Endothelial cell of umbilical vein (primary cell): ENCODE data around the gene CFAP45. TPM values are rescaled to one million over a fixed set of nuclear protein-coding genes. Genes with fewer than 3 reads are reported as not detected.

Source experiments
- BruUV-seq: library from RNA; stranded (reverse); fragments of 400-500 nt; replicated peaks from 2 replicates; lab custom pipeline; 2021; lab: Mats Ljungman, UMichigan
- CTCF ChIA-PET: fragments of 300-600, 350-600 bp; sonication (Branson Sonifier 250); formaldehyde crosslinking; loops from one replicate; lab custom pipeline; 2021; ENCODE audit warnings: antibody characterized with exemption, inconsistent platforms; lab: Charles Lee
- POLR2A ChIA-PET: fragments of 300-600, 350-600 bp; sonication (Branson Sonifier 250); formaldehyde crosslinking; loops from one replicate; lab custom pipeline; 2021; ENCODE audit warnings: antibody characterized with exemption, inconsistent platforms; lab: Charles Lee
- DNase-seq: peaks from one replicate; pipeline ENCODE4 v3.0.0-alpha.2; 2011; ENCODE audit warnings: low read depth, low spot score
- FAIRE-seq: peaks from 2 replicates; lab custom pipeline; 2011; peaks lifted over from hg19 to GRCh38; lab: Jason Lieb, UNC
- H2AFZ ChIP-seq: 2 replicates; pipeline ENCODE4 v1.6.0; 2012; ENCODE audit warnings: low read depth, low read length, control low read depth, inconsistent platforms
- H3K27ac ChIP-seq: 2 replicates; pipeline ENCODE4 v1.5.1; 2011; ENCODE audit warnings: low read depth, mild to moderate bottlenecking, control low read depth, low read length, moderate library complexity; ENCODE audit not compliant: insufficient read depth
- H3K27me3 ChIP-seq, 2 experiments: 2 replicates each; pipeline versions ENCODE4 v1.6.0 to v1.6.1; 2011; ENCODE audit warnings: low read length in 2 of 2, mixed read lengths in 1 of 2; ENCODE audit not compliant: control insufficient read depth in 2 of 2, insufficient read depth in 2 of 2
- H3K36me3 ChIP-seq, 2 experiments: 2 replicates in 1 of 2; 3 replicates in 1 of 2; pipeline ENCODE4 v1.5.1; 2011; ENCODE audit warnings: low read length in 2 of 2, mild to moderate bottlenecking in 1 of 2, moderate library complexity in 1 of 2; ENCODE audit not compliant: control insufficient read depth in 2 of 2, insufficient read depth in 2 of 2; ENCODE audit errors: extremely low read depth in 1 of 2
- H3K4me1 ChIP-seq: 3 replicates; pipeline ENCODE4 v1.5.1; 2011; ENCODE audit warnings: mild to moderate bottlenecking, low read length; ENCODE audit not compliant: control insufficient read depth, insufficient read depth; ENCODE audit errors: extremely low read depth
- H3K4me2 ChIP-seq: 2 replicates; pipeline ENCODE4 v1.6.1; 2011; ENCODE audit warnings: low read length, control low read depth, mixed read lengths; ENCODE audit not compliant: insufficient read depth
- H3K4me3 ChIP-seq, 3 experiments: fragments of 200-600 bp in 1 of 3; sonication (generic), shearing (Covaris generic) in 1 of 3; replicated peaks in 1 of 3; 2 replicates each; pipeline ENCODE4 v1.5.1; 2011 to 2016; ENCODE audit warnings: control low read depth in 3 of 3, low read length in 3 of 3, mild to moderate bottlenecking in 2 of 3, inconsistent platforms in 1 of 3, low read depth in 1 of 3, moderate library complexity in 1 of 3; ENCODE audit not compliant: insufficient read depth in 1 of 3
- H3K79me2 ChIP-seq: 2 replicates; pipeline ENCODE4 v1.6.0; 2012; ENCODE audit warnings: low read length, inconsistent platforms; ENCODE audit not compliant: control insufficient read depth, insufficient read depth
- H3K9ac ChIP-seq: replicated peaks from 2 replicates; pipeline ENCODE3; 2011; ENCODE audit warnings: low read length, control low read depth; ENCODE audit not compliant: insufficient read depth; ENCODE audit errors: extremely low read depth
- H3K9me1 ChIP-seq: replicated peaks from 3 replicates; pipeline ENCODE4 v1.6.0; 2011; ENCODE audit warnings: mild to moderate bottlenecking, low read length; ENCODE audit not compliant: control insufficient read depth, insufficient read depth; ENCODE audit errors: extremely low read depth
- H3K9me3 ChIP-seq: replicated peaks from 2 replicates; pipeline ENCODE4 v1.5.1; 2012; ENCODE audit warnings: low read length, inconsistent platforms; ENCODE audit not compliant: control insufficient read depth, insufficient read depth
- H4K20me1 ChIP-seq: replicated peaks from 2 replicates; pipeline ENCODE3; 2011; ENCODE audit warnings: mild to moderate bottlenecking, low read length; ENCODE audit not compliant: control insufficient read depth, insufficient read depth; ENCODE audit errors: extremely low read depth
- EZH2 ChIP-seq: IDR thresholded peaks from 2 replicates; pipeline ENCODE4 v1.6.1; 2012; ENCODE audit warnings: borderline replicate concordance, low read depth, mild to moderate bottlenecking, moderate library complexity, low read length, inconsistent platforms; ENCODE audit not compliant: severe bottlenecking
- FOS ChIP-seq: IDR thresholded peaks from 2 replicates; pipeline ENCODE4 v1.6.1; 2011; ENCODE audit warnings: mild to moderate bottlenecking, low read length, moderate library complexity, borderline replicate concordance; ENCODE audit not compliant: insufficient read depth
- GATA2 ChIP-seq: IDR thresholded peaks from 2 replicates; pipeline ENCODE4 v1.7.0; 2011; ENCODE audit warnings: low read depth, mild to moderate bottlenecking, moderate library complexity, mixed read lengths, low read length; ENCODE audit not compliant: insufficient read length, insufficient read depth
- JUN ChIP-seq: IDR thresholded peaks from 2 replicates; pipeline ENCODE4 v1.6.1; 2011; ENCODE audit warnings: borderline replicate concordance, low read depth; ENCODE audit not compliant: insufficient read length, insufficient read depth
- MYC ChIP-seq: IDR thresholded peaks from one replicate; pipeline ENCODE4 v1.6.1; 2011; ENCODE audit warnings: mild to moderate bottlenecking, low read depth, low read length
- POLR2A ChIP-seq: IDR thresholded peaks from 2 replicates; pipeline ENCODE4 v1.6.1; 2012; ENCODE audit warnings: low read depth, mild to moderate bottlenecking, control low read depth, low read length
- POLR2AphosphoS5 ChIP-seq: IDR thresholded peaks from 2 replicates; pipeline ENCODE4 v1.6.1; 2012; ENCODE audit warnings: low read depth, mild to moderate bottlenecking, control low read depth, low read length, moderate library complexity; ENCODE audit not compliant: insufficient read depth
- dilution Hi-C: fragments of 300-500 bp; cut with MboI; formaldehyde crosslinking; loops from one replicate; pipeline ENCODE4 v1.15.0; 2019; ENCODE audit warnings: low sequenced_read_pairs; ENCODE audit not compliant: extremely low pct_ligation_motif_present
- intact Hi-C: fragments of 100-400 bp; cut with micrococcal nuclease; formaldehyde crosslinking; loops from one replicate; pipeline ENCODE4 v1.10.0; 2022
- polyA plus RNA-seq, 4 experiments: library from polyadenylated mRNA; depleted of rRNA in 3 of 4; stranded (reverse) in 3 of 4; unstranded in 1 of 4; fragments of >200 nt; gene quantifications; 2 replicates each; pipeline versions ENCODE4 v1.2.1 to v1.2.3, GENCODE V29; 2011 to 2012; ENCODE audit warnings: missing spikeins in 1 of 4
- total RNA-seq: library from RNA; stranded (reverse); gene quantifications from 2 replicates; pipeline ENCODE4 v1.2.3, GENCODE V29; 2021
- TF ChIP-seq, protein P1 (sequence below): IDR thresholded peaks from 2 replicates; pipeline ENCODE4 v1.6.1; 2011; ENCODE audit not compliant: insufficient read depth, insufficient read length
- TF ChIP-seq, protein P2 (sequence below), 2 donors: IDR thresholded peaks; 1 replicate in 1 of 2; 2 replicates in 1 of 2; pipeline ENCODE4 v1.5.1; 2011; ENCODE audit warnings: low read length in 2 of 2, mild to moderate bottlenecking in 2 of 2, moderate library complexity in 2 of 2, control low read depth in 1 of 2, inconsistent platforms in 1 of 2, low read depth in 1 of 2; ENCODE audit not compliant: insufficient read depth in 1 of 2; ENCODE audit errors: extremely low read depth in 1 of 2

CFAP45 gene
- total and polyA plus RNA-seq, 2 donors (not counting 3 experiments of a cell fraction or from before 2014, with no cell fraction given), result 0.25 to 2.5 TPM

DNA sequence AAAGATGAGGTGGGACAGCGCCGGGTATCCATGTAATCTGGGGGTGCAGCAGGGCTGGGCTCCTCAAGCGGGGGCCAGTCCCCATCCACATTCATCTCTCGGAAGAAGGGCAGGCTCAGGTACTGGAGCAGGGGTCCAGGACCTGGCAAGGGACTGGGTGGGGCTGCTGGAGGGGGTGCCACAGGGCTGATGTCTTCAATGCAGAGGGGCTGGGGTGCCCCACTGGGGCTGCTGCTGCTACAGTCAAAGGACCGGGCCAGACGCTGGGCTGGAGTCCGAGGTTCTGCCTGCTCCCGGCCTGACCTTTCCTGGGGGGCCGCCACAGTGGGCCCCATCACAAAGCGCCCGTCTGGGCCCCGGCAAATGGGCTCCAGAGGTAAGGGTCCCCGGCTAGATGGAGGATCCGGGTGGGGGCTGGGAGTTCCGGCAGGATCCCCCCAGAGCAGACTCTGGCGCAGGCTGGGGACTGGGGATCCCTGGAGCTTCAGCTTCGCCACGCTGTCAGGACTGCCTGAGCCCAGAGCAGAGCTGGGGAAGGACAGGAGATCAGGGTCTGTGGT, 28.6 kb upstream of the CFAP45 start:
- dilution Hi-C loops, result no loop called here
- no peaks in the 10 kb centered on the region for H3K9me3 ChIP-seq

More for the DNA sequence above, 28.6 kb upstream of the CFAP45 start:
- H3K79me2 ChIP-seq, result peaks cover 17% of the 10 kb centered on the region
- BruUV-seq, result no TSS peak
- ChIA-PET CTCF (no interaction called here), POLR2A (no interaction called here)
- no peak for DNase-seq
- no peaks in the 10 kb centered on the region for H3K9me1 ChIP-seq
- no peaks in the 10 kb centered on the region for H4K20me1 ChIP-seq
- TF ChIP-seq, protein P1, sequence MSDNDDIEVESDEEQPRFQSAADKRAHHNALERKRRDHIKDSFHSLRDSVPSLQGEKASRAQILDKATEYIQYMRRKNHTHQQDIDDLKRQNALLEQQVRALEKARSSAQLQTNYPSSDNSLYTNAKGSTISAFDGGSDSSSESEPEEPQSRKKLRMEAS, result no peak
- TF ChIP-seq JUN (no peak), EZH2 (no peak), MYC (no peak), POLR2AphosphoS5 (no peak), POLR2A (no peak), GATA2 (no peak), FOS (no peak)
- TF ChIP-seq, protein P2, sequence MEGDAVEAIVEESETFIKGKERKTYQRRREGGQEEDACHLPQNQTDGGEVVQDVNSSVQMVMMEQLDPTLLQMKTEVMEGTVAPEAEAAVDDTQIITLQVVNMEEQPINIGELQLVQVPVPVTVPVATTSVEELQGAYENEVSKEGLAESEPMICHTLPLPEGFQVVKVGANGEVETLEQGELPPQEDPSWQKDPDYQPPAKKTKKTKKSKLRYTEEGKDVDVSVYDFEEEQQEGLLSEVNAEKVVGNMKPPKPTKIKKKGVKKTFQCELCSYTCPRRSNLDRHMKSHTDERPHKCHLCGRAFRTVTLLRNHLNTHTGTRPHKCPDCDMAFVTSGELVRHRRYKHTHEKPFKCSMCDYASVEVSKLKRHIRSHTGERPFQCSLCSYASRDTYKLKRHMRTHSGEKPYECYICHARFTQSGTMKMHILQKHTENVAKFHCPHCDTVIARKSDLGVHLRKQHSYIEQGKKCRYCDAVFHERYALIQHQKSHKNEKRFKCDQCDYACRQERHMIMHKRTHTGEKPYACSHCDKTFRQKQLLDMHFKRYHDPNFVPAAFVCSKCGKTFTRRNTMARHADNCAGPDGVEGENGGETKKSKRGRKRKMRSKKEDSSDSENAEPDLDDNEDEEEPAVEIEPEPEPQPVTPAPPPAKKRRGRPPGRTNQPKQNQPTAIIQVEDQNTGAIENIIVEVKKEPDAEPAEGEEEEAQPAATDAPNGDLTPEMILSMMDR (IDR thresholded peaks at IDR 0.05; ENCODE audit: extremely low read depth in 1 of 2, insufficient read depth in 1 of 2, low read depth in 1 of 2, low read length in 2 of 2), result no peak
- H2AFZ ChIP-seq, result no peak overlapping the region
- H3K9ac ChIP-seq, result no peak overlapping the region
- intact Hi-C loops, result loop anchor here (10.0 kb wide), 1 partner anchor 1914 kb away; no protein-coding TSS in a partner anchor
- no peaks in the 10 kb centered on the region for H3K36me3 ChIP-seq
- H3K4me1 ChIP-seq, result peaks cover 4% of the 10 kb centered on the region
- H3K27me3 ChIP-seq, result no peaks in the 10 kb centered on the region
- H3K4me2 ChIP-seq, result no peak overlapping the region
- no peak overlapping the region for H3K27ac ChIP-seq
- no peak overlapping the region for H3K4me3 ChIP-seq
- FAIRE-seq, result no peak
